GM18526 (cell line): ENCODE data around the gene C1QTNF2.

Source experiments
- POLR2A ChIP-seq: IDR thresholded peaks from 3 replicates; pipeline ENCODE4 v1.6.1; 2011; ENCODE audit not compliant: insufficient read length; ENCODE audit errors: extremely low read depth

Gene C1QTNF2

GRCh38 chr5:160325716-160326115 lies 44.7 kb downstream of the C1QTNF2 start:
- TF ChIP-seq POLR2A, result no peak

GRCh38 chr5:160324886-160325285 lies 45.5 kb downstream of the C1QTNF2 start:
- no peak for TF ChIP-seq POLR2A

GRCh38 chr5:160318409-160318808 lies 52.0 kb downstream of the C1QTNF2 start:
- no peak for TF ChIP-seq POLR2A

- no peak for TF ChIP-seq POLR2A
Measured at GRCh38 chr5:160317434-160317833, 53.0 kb downstream of the C1QTNF2 start.

GRCh38 chr5:160315968-160316367 lies 54.5 kb downstream of the C1QTNF2 start:
- no peak for TF ChIP-seq POLR2A

GRCh38 chr5:160312960-160313727 lies 57.3 kb downstream of the C1QTNF2 start:
- TF ChIP-seq POLR2A, result no peak

GRCh38 chr5:160312134-160312959 lies 58.1 kb downstream of the C1QTNF2 start, which contains the start of gene CCNJL:
TSS of gene CCNJL (minus strand) at chr5:160312564. CDS start at chr5:160311923, 641 bp downstream.
- TF ChIP-seq POLR2A, result no peak

- no peak for TF ChIP-seq POLR2A
Measured at GRCh38 chr5:160311491-160312133, 58.8 kb downstream of the C1QTNF2 start.

- no peak for TF ChIP-seq POLR2A
Measured at GRCh38 chr5:160310552-160311295, 59.7 kb downstream of the C1QTNF2 start.

GRCh38 chr5:160310140-160310539 lies 60.3 kb downstream of the C1QTNF2 start:
- TF ChIP-seq POLR2A, result no peak

GRCh38 chr5:160306696-160307095 lies 63.7 kb downstream of the C1QTNF2 start:
- TF ChIP-seq POLR2A, result no peak

GRCh38 chr5:160305319-160305718 lies 65.1 kb downstream of the C1QTNF2 start:
- TF ChIP-seq POLR2A, result no peak

GRCh38 chr5:160303690-160304089 lies 66.7 kb downstream of the C1QTNF2 start:
- no peak for TF ChIP-seq POLR2A

- TF ChIP-seq POLR2A, result no peak
Measured at GRCh38 chr5:160298189-160298588, 72.2 kb downstream of the C1QTNF2 start.

GRCh38 chr5:160297776-160298175 lies 72.7 kb downstream of the C1QTNF2 start:
- no peak for TF ChIP-seq POLR2A
